GM13976 (cell line): ENCODE data around the gene SLC9A1.

ENCODE experiments used
- DNase-seq: peaks from one replicate; pipeline ENCODE4 v3.0.0; 2012; ENCODE audit warnings: low spot score
- CTCF ChIP-seq: IDR thresholded peaks from 2 replicates; pipeline ENCODE4 v1.5.1; 2012; ENCODE audit warnings: borderline replicate concordance, mild to moderate bottlenecking; ENCODE audit not compliant: insufficient read depth; ENCODE audit errors: extremely low read depth, missing control alignments, control extremely low read depth
- in situ Hi-C: fragments of 300-500 bp; cut with MboI; formaldehyde crosslinking; loops from one replicate; pipeline ENCODE4 v1.12.0; 2022; ENCODE audit warnings: low sequenced_read_pairs, mixed read lengths, inconsistent platforms; ENCODE audit not compliant: unreplicated experiment

Gene SLC9A1

GRCh38 chr1:27152004-27152828 is 2.7 kb downstream of the SLC9A1 start:
- in situ Hi-C loops: no loop called here
- DNase-seq: no peak
- no peak for TF ChIP-seq CTCF

- no peak for TF ChIP-seq CTCF
- in situ Hi-C loops: no loop called here
- DNase-seq: no peak
Observed at GRCh38 chr1:27150641-27151040, 4.3 kb downstream of the SLC9A1 start.

- TF ChIP-seq CTCF: no peak
- in situ Hi-C loops: no loop called here
- DNase-seq: no peak
Observed at GRCh38 chr1:27150183-27150582, 4.7 kb downstream of the SLC9A1 start.

- no peak for DNase-seq
- TF ChIP-seq CTCF: no peak
- in situ Hi-C loops: no loop called here
Observed at GRCh38 chr1:27149762-27150113, 5.2 kb downstream of the SLC9A1 start.

- in situ Hi-C loops: no loop called here
- no peak for DNase-seq
- no peak for TF ChIP-seq CTCF
Observed at GRCh38 chr1:27149084-27149761, 5.7 kb downstream of the SLC9A1 start.

- TF ChIP-seq CTCF: no peak
- in situ Hi-C loops: no loop called here
- no peak for DNase-seq
Observed at GRCh38 chr1:27148591-27148990, 6.3 kb downstream of the SLC9A1 start.
